ENCODE measurements around the gene GNPAT. TPM values are rescaled to one million over a fixed set of nuclear protein-coding genes. Genes with fewer than 3 reads are reported as not detected.

The GNPAT gene
- total RNA-seq, 1 experiment from 2014 or later, result 60.9 TPM

DNA sequence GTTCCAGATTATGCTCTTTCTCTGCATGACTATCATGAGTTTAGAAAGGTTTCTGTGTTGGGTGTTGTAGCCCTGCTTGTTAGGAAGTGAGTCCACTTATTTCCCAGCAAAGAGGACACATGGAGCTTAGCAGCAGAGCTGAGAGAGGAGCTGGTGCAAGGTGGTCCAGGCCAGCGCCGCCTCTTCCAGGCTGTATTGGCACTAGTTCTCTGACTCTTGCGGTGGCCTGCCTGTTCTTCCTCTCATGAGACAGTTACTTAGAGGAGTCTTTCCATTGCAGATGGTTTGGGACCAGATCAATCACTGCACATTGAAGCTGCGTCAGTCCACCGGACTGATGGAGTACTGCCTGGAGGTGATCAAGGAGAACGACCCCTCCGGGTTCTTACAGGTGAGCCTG, 41.1 kb upstream of the GNPAT start:
- no peaks in the 10 kb centered on the region for H3K4me1 Mint-ChIP-seq (ENCODE audit: insufficient read depth, unreplicated experiment)
- no peaks in the 10 kb centered on the region for H3K9me3 Mint-ChIP-seq (ENCODE audit: unreplicated experiment)
- TF ChIP-seq, protein P1, sequence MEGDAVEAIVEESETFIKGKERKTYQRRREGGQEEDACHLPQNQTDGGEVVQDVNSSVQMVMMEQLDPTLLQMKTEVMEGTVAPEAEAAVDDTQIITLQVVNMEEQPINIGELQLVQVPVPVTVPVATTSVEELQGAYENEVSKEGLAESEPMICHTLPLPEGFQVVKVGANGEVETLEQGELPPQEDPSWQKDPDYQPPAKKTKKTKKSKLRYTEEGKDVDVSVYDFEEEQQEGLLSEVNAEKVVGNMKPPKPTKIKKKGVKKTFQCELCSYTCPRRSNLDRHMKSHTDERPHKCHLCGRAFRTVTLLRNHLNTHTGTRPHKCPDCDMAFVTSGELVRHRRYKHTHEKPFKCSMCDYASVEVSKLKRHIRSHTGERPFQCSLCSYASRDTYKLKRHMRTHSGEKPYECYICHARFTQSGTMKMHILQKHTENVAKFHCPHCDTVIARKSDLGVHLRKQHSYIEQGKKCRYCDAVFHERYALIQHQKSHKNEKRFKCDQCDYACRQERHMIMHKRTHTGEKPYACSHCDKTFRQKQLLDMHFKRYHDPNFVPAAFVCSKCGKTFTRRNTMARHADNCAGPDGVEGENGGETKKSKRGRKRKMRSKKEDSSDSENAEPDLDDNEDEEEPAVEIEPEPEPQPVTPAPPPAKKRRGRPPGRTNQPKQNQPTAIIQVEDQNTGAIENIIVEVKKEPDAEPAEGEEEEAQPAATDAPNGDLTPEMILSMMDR (IDR thresholded peaks at IDR 0.05; ENCODE audit: unreplicated experiment), result no peak
- intact Hi-C loops (cut with micrococcal nuclease), result no loop called here
- H3K27me3 Mint-ChIP-seq (ENCODE audit: insufficient read depth, unreplicated experiment), result peaks cover 46% of the 10 kb centered on the region
- no peak overlapping the region for H3K4me3 Mint-ChIP-seq (ENCODE audit: unreplicated experiment)
- no peak for DNase-seq (ENCODE audit: unreplicated experiment)
- H3K36me3 Mint-ChIP-seq (ENCODE audit: insufficient read depth, unreplicated experiment), result no peaks in the 10 kb centered on the region
- no peak overlapping the region for H3K27ac Mint-ChIP-seq (ENCODE audit: low read depth, unreplicated experiment)
- BruUV-seq (replicated peaks), result no TSS peak
- CTCF ChIA-PET, result interaction anchor here (0.6 to 4.4 kb wide), 6 partner anchors 9 to 1159 kb away, joined by 3 to 24 read pairs (median 4); no protein-coding TSS in a partner anchor
- POLR2A ChIA-PET, result no interaction called here

DNA sequence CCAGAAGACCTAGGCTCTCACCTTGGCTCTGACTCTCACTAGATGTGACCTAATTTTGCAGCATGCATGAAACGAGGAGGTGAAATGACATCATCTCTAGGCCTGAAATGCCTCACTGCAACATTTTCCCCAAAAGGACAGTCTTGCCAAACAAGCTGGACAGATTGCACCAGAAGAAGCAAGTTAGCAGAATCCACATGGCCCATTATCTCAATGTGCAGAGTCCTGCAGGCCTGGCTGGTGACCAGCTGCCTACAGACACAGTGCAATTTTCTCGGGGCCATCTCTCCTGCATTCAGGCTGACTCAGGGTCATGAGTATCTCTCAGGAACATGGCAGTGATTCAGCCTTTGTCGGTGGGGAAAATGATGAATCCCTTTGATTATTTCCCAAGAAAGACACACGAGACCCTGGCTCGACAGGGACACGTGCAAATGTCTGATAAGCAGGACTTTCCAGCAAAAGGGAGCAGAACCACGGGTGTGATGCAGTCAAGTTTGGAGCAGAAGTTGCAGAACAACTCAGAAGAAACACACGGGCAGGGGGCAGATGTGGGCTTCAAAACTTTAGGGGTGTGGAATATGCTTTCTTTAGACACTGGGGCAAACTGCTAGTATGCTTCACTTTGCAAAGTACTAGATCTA, 40.5 kb upstream of the GNPAT start:
- DNase-seq (ENCODE audit: unreplicated experiment), result peak; percentile 31
- no peaks in the 10 kb centered on the region for H3K4me1 Mint-ChIP-seq (ENCODE audit: insufficient read depth, unreplicated experiment)
- peaks cover 53% of the 10 kb centered on the region for H3K27me3 Mint-ChIP-seq (ENCODE audit: insufficient read depth, unreplicated experiment)
- intact Hi-C loops (cut with micrococcal nuclease), result no loop called here
- TF ChIP-seq, protein P1 (IDR thresholded peaks at IDR 0.05; ENCODE audit: unreplicated experiment), result no peak
- ChIA-PET POLR2A (interaction anchor here (0.7 kb wide), 2 partner anchors 138 to 397 kb away, joined by 3 read pairs; no protein-coding TSS in a partner anchor), CTCF (interaction anchor here (0.5 to 4.4 kb wide), 4 partner anchors 8 to 92 kb away, joined by 3 to 24 read pairs (median 6); no protein-coding TSS in a partner anchor)
- H3K27ac Mint-ChIP-seq (ENCODE audit: low read depth, unreplicated experiment), result no peak overlapping the region
- no peaks in the 10 kb centered on the region for H3K9me3 Mint-ChIP-seq (ENCODE audit: unreplicated experiment)
- no peak overlapping the region for H3K4me3 Mint-ChIP-seq (ENCODE audit: unreplicated experiment)
- no TSS peak for BruUV-seq (replicated peaks)
- no peaks in the 10 kb centered on the region for H3K36me3 Mint-ChIP-seq (ENCODE audit: insufficient read depth, unreplicated experiment)

DNA sequence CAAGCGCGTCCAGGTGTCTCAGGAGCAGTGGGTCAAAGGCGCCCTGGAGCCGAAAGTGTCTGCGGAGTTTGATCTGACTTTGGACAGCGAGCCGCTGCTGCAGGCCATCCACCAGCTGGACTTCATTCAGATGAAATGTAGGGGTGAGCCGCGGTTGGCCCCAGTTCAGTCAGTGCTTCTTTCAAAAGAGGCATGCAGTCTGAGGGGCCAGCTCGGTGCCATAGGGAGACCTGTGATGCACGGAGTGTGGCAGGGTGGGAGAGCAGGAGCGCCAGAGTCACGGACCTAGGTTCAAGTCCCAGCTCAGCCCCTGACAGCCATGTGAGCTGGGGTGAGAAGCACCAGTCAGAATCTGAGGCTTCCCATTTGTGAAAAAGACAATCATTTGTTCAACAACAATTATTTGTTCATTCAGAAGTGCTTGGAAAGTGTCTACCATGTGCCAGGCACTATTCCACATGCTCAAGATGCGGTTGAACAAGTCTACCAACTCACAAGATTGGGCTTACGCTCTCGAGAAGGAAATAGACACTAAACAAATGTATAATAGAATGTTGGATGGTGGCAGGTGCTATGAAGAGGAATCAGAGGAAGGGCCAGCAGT, 39.5 kb upstream of the GNPAT start:
- Mint-ChIP-seq H3K36me3 (ENCODE audit: insufficient read depth, unreplicated experiment) (no peaks in the 10 kb centered on the region), H3K27ac (ENCODE audit: low read depth, unreplicated experiment) (no peak overlapping the region), H3K27me3 (ENCODE audit: insufficient read depth, unreplicated experiment) (peaks cover 53% of the 10 kb centered on the region), H3K9me3 (ENCODE audit: unreplicated experiment) (no peaks in the 10 kb centered on the region), H3K4me3 (ENCODE audit: unreplicated experiment) (no peak overlapping the region), H3K4me1 (ENCODE audit: insufficient read depth, unreplicated experiment) (no peaks in the 10 kb centered on the region)
- POLR2A ChIA-PET, result no interaction called here
- CTCF ChIA-PET, result interaction anchor here (0.5 to 4.4 kb wide), 2 partner anchors 10 to 93 kb away, joined by 3 to 24 read pairs; no protein-coding TSS in a partner anchor
- intact Hi-C loops (cut with micrococcal nuclease), result no loop called here
- no TSS peak for BruUV-seq (replicated peaks)
- no peak for DNase-seq (ENCODE audit: unreplicated experiment)
- TF ChIP-seq, protein P1 (IDR thresholded peaks at IDR 0.05; ENCODE audit: unreplicated experiment), result no peak

DNA sequence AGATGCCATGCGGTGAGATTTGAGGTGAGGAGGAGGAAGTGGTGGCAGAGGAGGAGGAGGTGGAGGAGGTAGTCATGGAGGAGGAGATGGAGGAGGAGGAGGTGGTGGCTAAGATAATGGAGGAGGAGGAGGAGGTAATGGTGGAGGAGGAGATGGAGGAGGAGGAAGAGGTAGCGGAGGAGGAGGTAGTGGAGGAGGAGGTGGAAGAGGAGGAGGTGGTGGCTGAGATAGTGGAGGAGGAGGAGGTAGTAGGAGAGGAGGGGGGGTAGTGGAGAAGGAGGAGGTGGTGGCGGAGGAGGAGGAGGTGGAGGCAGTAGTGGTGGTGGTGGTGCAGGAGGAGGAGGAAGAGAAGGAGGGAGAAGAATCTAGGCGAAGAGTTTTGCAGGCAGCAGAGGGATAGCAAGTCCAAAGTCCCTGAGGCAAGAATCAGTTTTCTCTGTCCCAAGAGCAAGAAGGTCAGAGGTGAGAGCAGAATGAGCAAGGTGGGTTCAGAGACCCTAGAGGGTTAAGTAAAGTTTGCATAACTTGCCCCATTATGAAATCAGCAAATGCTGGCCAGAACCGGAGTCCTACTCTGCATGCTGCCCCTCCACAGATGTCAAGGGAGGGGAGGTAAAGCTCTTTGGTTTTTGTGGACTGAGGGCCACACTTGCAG, 38.9 kb upstream of the GNPAT start:
- peaks cover 53% of the 10 kb centered on the region for H3K27me3 Mint-ChIP-seq (ENCODE audit: insufficient read depth, unreplicated experiment)
- no peaks in the 10 kb centered on the region for H3K9me3 Mint-ChIP-seq (ENCODE audit: unreplicated experiment)
- DNase-seq (ENCODE audit: unreplicated experiment), result no peak
- no peaks in the 10 kb centered on the region for H3K4me1 Mint-ChIP-seq (ENCODE audit: insufficient read depth, unreplicated experiment)
- no peak overlapping the region for H3K27ac Mint-ChIP-seq (ENCODE audit: low read depth, unreplicated experiment)
- TF ChIP-seq, protein P1 (IDR thresholded peaks at IDR 0.05; ENCODE audit: unreplicated experiment), result no peak
- no TSS peak for BruUV-seq (replicated peaks)
- ChIA-PET CTCF (interaction anchor here (0.7 to 4.4 kb wide), 2 partner anchors 9 to 102 kb away, joined by 6 to 24 read pairs; no protein-coding TSS in a partner anchor), POLR2A (interaction anchor here (0.8 kb wide), 1 partner anchor 30 kb away, joined by 4 read pairs; no protein-coding TSS in a partner anchor)
- intact Hi-C loops (cut with micrococcal nuclease), result no loop called here
- H3K4me3 Mint-ChIP-seq (ENCODE audit: unreplicated experiment), result no peak overlapping the region
- no peaks in the 10 kb centered on the region for H3K36me3 Mint-ChIP-seq (ENCODE audit: insufficient read depth, unreplicated experiment)

Data from MCF 10A (cell line).